GM12878 (cell line): Measurements from ENCODE around the gene JPH4. TPM values are rescaled to one million over a fixed set of nuclear protein-coding genes. Genes with fewer than 3 reads are reported as not detected.

Source experiments
- ATAC-seq: fragments of 200-7000 bp; cut with Tn5 transposase; 3 replicates; pipeline ENCODE4 v1.9.1; 2020; ENCODE audit warnings: mild to moderate bottlenecking, moderate library complexity
- BruUV-seq: library from RNA; stranded (reverse); fragments of 400-500 nt; replicated peaks from 2 replicates; lab custom pipeline; 2021; lab: Mats Ljungman, UMichigan
- CTCF ChIA-PET: fragments of 300-600 bp; sonication (Branson Sonifier 250); formaldehyde crosslinking; extraction: SDS; loops from one replicate; lab custom pipeline; 2021; ENCODE audit warnings: inconsistent platforms; lab: Yijun Ruan, JAX
- POLR2A ChIA-PET: fragments of 350-600 bp; formaldehyde crosslinking; extraction: SDS; loops from one replicate; lab custom pipeline; 2021; ENCODE audit warnings: inconsistent platforms; lab: Charles Lee
- RAD21 ChIA-PET: fragments of 300-600 bp; sonication (Branson Sonifier 250); formaldehyde crosslinking; loops from one replicate; lab custom pipeline; 2023; ENCODE audit warnings: antibody characterized with exemption; ENCODE audit not compliant: unreplicated experiment; lab: Charles Lee
- SMC1A ChIA-PET: fragments of 300-600 bp; sonication (Branson Sonifier 250); formaldehyde crosslinking; loops from one replicate; lab custom pipeline; 2023; ENCODE audit not compliant: unreplicated experiment, uncharacterized antibody; lab: Charles Lee
- DNase-seq: peaks from one replicate; pipeline ENCODE4 v3.0.0-alpha.2; 2011; ENCODE audit warnings: low read depth, low spot score
- FAIRE-seq: peaks from 3 replicates; lab custom pipeline; 2011; peaks lifted over from hg19 to GRCh38; lab: Jason Lieb, UNC
- H2AFZ ChIP-seq: 2 replicates; pipeline ENCODE4 v1.6.0; 2011; ENCODE audit warnings: low read depth, low read length, control low read depth; ENCODE audit not compliant: control insufficient read depth
- H3K27ac ChIP-seq: 2 replicates; pipeline ENCODE4 v1.5.1; 2011; ENCODE audit warnings: control low read depth; ENCODE audit not compliant: control insufficient read depth, insufficient read depth
- H3K27me3 ChIP-seq, 2 experiments: replicated peaks in 1 of 2; 2 replicates each; pipeline versions ENCODE4 v1.6.0 to v1.6.1; 2011; ENCODE audit warnings: low read length in 1 of 2; ENCODE audit not compliant: control insufficient read depth in 2 of 2, insufficient read depth in 2 of 2
- H3K36me3 ChIP-seq, 2 experiments: 2 replicates each; pipeline ENCODE4 v1.5.1; 2011; ENCODE audit warnings: low read length in 1 of 2; ENCODE audit not compliant: control insufficient read depth in 2 of 2, insufficient read depth in 2 of 2
- H3K4me1 ChIP-seq: 2 replicates; pipeline ENCODE4 v1.6.1; 2011; ENCODE audit warnings: mild to moderate bottlenecking, low read length, moderate library complexity, mixed read lengths; ENCODE audit not compliant: control insufficient read depth, insufficient read depth
- H3K4me2 ChIP-seq: 2 replicates; pipeline ENCODE4 v1.6.0; 2011; ENCODE audit warnings: control low read depth; ENCODE audit not compliant: control insufficient read depth, insufficient read depth
- H3K4me3 ChIP-seq: fragments of 200-600 bp; sonication (generic); 2 replicates; pipeline ENCODE4 v1.5.1; 2016
- H3K79me2 ChIP-seq: 2 replicates; pipeline ENCODE4 v1.6.0; 2011; ENCODE audit warnings: low read length; ENCODE audit not compliant: control insufficient read depth, insufficient read depth
- H3K9ac ChIP-seq: 2 replicates; pipeline ENCODE4 v1.8.0; 2011; ENCODE audit warnings: low read length, control low read depth, mixed read lengths; ENCODE audit not compliant: control insufficient read depth, insufficient read depth
- H3K9me3 ChIP-seq: replicated peaks from 3 replicates; pipeline ENCODE4 v1.5.1; 2011; ENCODE audit warnings: mild to moderate bottlenecking, low read length; ENCODE audit not compliant: control insufficient read depth, insufficient read depth
- H4K20me1 ChIP-seq: 2 replicates; pipeline ENCODE4 v1.6.0; 2011; ENCODE audit not compliant: control insufficient read depth, insufficient read depth
- HSF1 ChIP-seq: fragments of 150-350 bp; IDR thresholded peaks from 2 replicates; pipeline ENCODE4 v1.6.1; 2014; ENCODE audit warnings: mild to moderate bottlenecking, low read depth, low read length
- ZBTB11 ChIP-seq: fragments of 450-650 bp; formaldehyde crosslinking; IDR thresholded peaks from 2 replicates; pipeline ENCODE4 v1.5.0; 2022; ENCODE audit warnings: mild to moderate bottlenecking, missing genetic modification characterization
- WGBS: methylation state at CpG from one replicate; pipeline ENCODE4 v1.1.6; 2016; ENCODE audit warnings: low lambda C conversion rate; ENCODE audit not compliant: insufficient replicate concordance, insufficient coverage; ENCODE audit errors: missing lambda C conversion rate; 5-methylcytosine and 5-hydroxymethylcytosine counted together
- in situ Hi-C: fragments of 300-500 bp; cut with MboI; formaldehyde crosslinking; loops from 9 replicates; pipeline ENCODE4 v1.14.3; 2018; ENCODE audit warnings: mixed read lengths
- intact Hi-C: fragments of 100-400 bp; cut with micrococcal nuclease; formaldehyde crosslinking; loops from one replicate; pipeline ENCODE4 v1.14.2; 2022; ENCODE audit not compliant: unreplicated experiment
- polyA plus RNA-seq, 11 experiments: library from polyadenylated mRNA; depleted of rRNA in 4 of 11; unstranded in 6 of 11; stranded (reverse) in 5 of 11; fragments of >200 nt; fragmentation: Nextera tagmentation in 4 of 11; fragmentation: Illumina TruSeq in 1 of 11; extraction: Ambion mirVana in 4 of 11; extraction: Trizol in 1 of 11; gene quantifications; 1 replicate in 1 of 11; 2 replicates in 10 of 11; pipeline versions ENCODE4 v1.2.1 to v1.2.3, GENCODE V29; 2011 to 2016; ENCODE audit warnings: inconsistent platforms in 2 of 11, missing spikeins in 2 of 11, low read depth in 1 of 11
- total RNA-seq, 4 experiments: library from RNA; depleted of rRNA in 3 of 4; stranded (reverse); fragments of >200 nt in 3 of 4; fragmentation: Illumina TruSeq in 1 of 4; extraction: Trizol in 1 of 4; gene quantifications; 2 replicates each; pipeline versions ENCODE4 v1.2.1 to v1.2.3, GENCODE V29; 2013 to 2021
- TF ChIP-seq, protein P1 (sequence below): IDR thresholded peaks from 2 replicates; pipeline ENCODE4 v1.6.1; 2011; ENCODE audit warnings: borderline replicate concordance, low read depth, mild to moderate bottlenecking, moderate library complexity, low read length; ENCODE audit not compliant: insufficient read depth, poor library complexity, severe bottlenecking

Gene JPH4
- total and polyA plus RNA-seq, 10 of the 15 experiments (the other 5 are each of a cell fraction or from before 2014, with no cell fraction given): 0.48 to 10.3 (median 3.8) TPM

DNA sequence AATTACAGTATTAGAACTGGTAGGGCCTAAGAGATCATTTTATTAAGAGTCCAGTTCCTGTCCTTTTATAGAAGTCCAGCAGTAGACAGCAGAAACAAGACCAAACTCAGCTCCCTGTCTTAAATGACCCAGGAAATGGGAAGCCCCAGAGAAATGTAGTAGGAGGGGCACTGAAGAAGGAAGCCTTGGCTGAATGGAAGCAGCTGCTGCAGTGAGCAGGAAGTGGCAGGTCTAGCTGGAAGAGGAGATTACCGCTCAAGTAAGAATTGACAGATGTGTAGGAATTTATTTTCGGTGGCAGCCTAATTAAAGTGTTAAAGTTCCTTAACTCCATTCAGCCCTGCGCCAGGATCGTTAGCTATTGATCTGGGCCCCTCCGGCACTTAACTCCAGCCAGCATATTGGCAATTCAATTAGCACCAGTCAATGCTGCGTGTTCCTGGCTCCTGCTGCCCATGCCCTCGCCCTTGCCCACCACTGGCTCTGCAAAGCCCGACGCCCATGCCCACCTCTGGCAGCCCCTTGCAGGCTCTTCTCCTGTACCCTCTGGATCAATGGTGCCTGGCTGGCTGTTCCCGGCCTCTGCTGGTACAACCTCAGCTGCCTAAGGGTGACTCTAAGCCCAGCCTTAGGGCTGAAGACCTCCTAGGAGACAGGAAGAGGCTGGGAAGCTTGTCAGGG is 48.1 kb downstream of the JPH4 start:
- Histone ChIP-seq H2AFZ (no peak overlapping the region), H3K4me2 (no peak overlapping the region), H3K27me3 (no peaks in the 10 kb centered on the region), H3K9me3 (no peaks in the 10 kb centered on the region), H4K20me1 (no peaks in the 10 kb centered on the region), H3K9ac (no peak overlapping the region), H3K4me3 (no peak overlapping the region), H3K36me3 (no peaks in the 10 kb centered on the region; a peak in 1 of 4 replicates), H3K79me2 (no peaks in the 10 kb centered on the region), H3K4me1 (no peaks in the 10 kb centered on the region), H3K27ac (no peak overlapping the region)
- intact Hi-C loops: no loop called here
- ATAC-seq (no peak), DNase-seq (no peak), FAIRE-seq (no peak)
- no TSS peak for BruUV-seq
- in situ Hi-C loops: no loop called here
- RAD21 ChIA-PET: no interaction called here
- 49% methylated on average over 10 of the region's 10 CpGs for WGBS
- CTCF ChIA-PET: interaction anchor here (0.9 to 1.7 kb wide), 3 partner anchors 9 to 28 kb away, joined by 4 to 11 read pairs (median 6); no protein-coding TSS in a partner anchor
- POLR2A ChIA-PET: no interaction called here
- TF ChIP-seq, protein P1, sequence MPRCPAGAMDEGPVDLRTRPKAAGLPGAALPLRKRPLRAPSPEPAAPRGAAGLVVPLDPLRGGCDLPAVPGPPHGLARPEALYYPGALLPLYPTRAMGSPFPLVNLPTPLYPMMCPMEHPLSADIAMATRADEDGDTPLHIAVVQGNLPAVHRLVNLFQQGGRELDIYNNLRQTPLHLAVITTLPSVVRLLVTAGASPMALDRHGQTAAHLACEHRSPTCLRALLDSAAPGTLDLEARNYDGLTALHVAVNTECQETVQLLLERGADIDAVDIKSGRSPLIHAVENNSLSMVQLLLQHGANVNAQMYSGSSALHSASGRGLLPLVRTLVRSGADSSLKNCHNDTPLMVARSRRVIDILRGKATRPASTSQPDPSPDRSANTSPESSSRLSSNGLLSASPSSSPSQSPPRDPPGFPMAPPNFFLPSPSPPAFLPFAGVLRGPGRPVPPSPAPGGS: no peak
- TF ChIP-seq ZBTB11 (CRISPR knock-in tag) (no peak), HSF1 (no peak)
- SMC1A ChIA-PET: no interaction called here
